HG03460 (cell line): ENCODE data around the gene DOCK2.

Experiments used
- ATAC-seq: cut with Tn5 transposase; IDR thresholded peaks from one replicate; pipeline ENCODE4 v1.9.1; 2021; ENCODE audit not compliant: unreplicated experiment

The DOCK2 gene

GRCh38 chr5:169970911-169971765 is 334.1 kb downstream of the DOCK2 start:
- ATAC-seq, result no peak

- ATAC-seq, result no peak
Observed at GRCh38 chr5:169971780-169972179, 334.7 kb downstream of the DOCK2 start.

GRCh38 chr5:169973056-169973455 is 336.0 kb downstream of the DOCK2 start:
- no peak for ATAC-seq

- ATAC-seq, result no peak
Observed at GRCh38 chr5:169974121-169974770, 337.2 kb downstream of the DOCK2 start.

- no peak for ATAC-seq
Observed at GRCh38 chr5:169978714-169979113, 341.6 kb downstream of the DOCK2 start.

GRCh38 chr5:169979871-169980270 is 342.8 kb downstream of the DOCK2 start:
- no peak for ATAC-seq

GRCh38 chr5:169980418-169981053 is 343.5 kb downstream of the DOCK2 start, which contains the start of gene INSYN2B:
Gene INSYN2B (minus strand): TSS chr5:169980495. CDS start chr5:169883898, 96,597 bp downstream.
- ATAC-seq, result peak; percentile 55

GRCh38 chr5:169988206-169988605 is 351.1 kb downstream of the DOCK2 start:
- ATAC-seq, result no peak

- no peak for ATAC-seq
Observed at GRCh38 chr5:169988947-169989346, 351.9 kb downstream of the DOCK2 start.

GRCh38 chr5:169989365-169989764 is 352.3 kb downstream of the DOCK2 start:
- ATAC-seq, result no peak

- ATAC-seq, result no peak
Observed at GRCh38 chr5:169991115-169991869, 354.2 kb downstream of the DOCK2 start.

GRCh38 chr5:169992789-169993484 is 355.9 kb downstream of the DOCK2 start:
- no peak for ATAC-seq

- no peak for ATAC-seq
Observed at GRCh38 chr5:169993485-169993790, 356.4 kb downstream of the DOCK2 start.

GRCh38 chr5:169997798-169998197 is 360.7 kb downstream of the DOCK2 start:
- no peak for ATAC-seq

GRCh38 chr5:169999621-170000020 is 362.5 kb downstream of the DOCK2 start:
- ATAC-seq, result no peak

- no peak for ATAC-seq
Observed at GRCh38 chr5:170000155-170000554, 363.1 kb downstream of the DOCK2 start.

- no peak for ATAC-seq
Observed at GRCh38 chr5:170006021-170006420, 368.9 kb downstream of the DOCK2 start.

GRCh38 chr5:170008376-170008775 is 371.3 kb downstream of the DOCK2 start:
- no peak for ATAC-seq

- no peak for ATAC-seq
Observed at GRCh38 chr5:170010595-170010994, 373.5 kb downstream of the DOCK2 start.

- no peak for ATAC-seq
Observed at GRCh38 chr5:170011751-170012150, 374.7 kb downstream of the DOCK2 start.

- no peak for ATAC-seq
Observed at GRCh38 chr5:170012622-170013021, 375.5 kb downstream of the DOCK2 start.
